B cell (primary cell): Measurements from ENCODE around the gene EPB41. TPM values are rescaled to one million over a fixed set of nuclear protein-coding genes. Genes with fewer than 3 reads are reported as not detected.
A peak's percentile ranks its signal among the peaks of the same experiment; 100 is the strongest.

Experiments
- ATAC-seq: fragments of 200-7000 bp; cut with Tn5 transposase; one replicate; pipeline ENCODE4 v1.10.0; 2021; ENCODE audit warnings: low read depth, mild to moderate bottlenecking, moderate number of reproducible peaks, moderate library complexity
- CTCF ChIA-PET: fragments of 350-600 bp; sonication (Branson Sonifier 250); formaldehyde crosslinking; loops from one replicate; lab custom pipeline; 2021; ENCODE audit warnings: antibody characterized with exemption, inconsistent platforms; lab: Charles Lee
- POLR2A ChIA-PET: fragments of 350-600 bp; sonication (Branson Sonifier 250); formaldehyde crosslinking; loops from one replicate; lab custom pipeline; 2021; ENCODE audit warnings: antibody characterized with exemption; lab: Charles Lee
- DNase-seq: peaks from one replicate; pipeline ENCODE4 v3.0.0; 2013
- H2AFZ ChIP-seq: 2 replicates; pipeline ENCODE4 v1.6.1; 2012; ENCODE audit warnings: mild to moderate bottlenecking, low read depth, low read length; ENCODE audit not compliant: insufficient read depth, poor library complexity, severe bottlenecking
- H3K27ac ChIP-seq, 2 donors: 1 replicate in 1 of 2; 2 replicates in 1 of 2; pipeline ENCODE4 v1.5.1; 2012 to 2013; ENCODE audit warnings: low read length in 2 of 2, mild to moderate bottlenecking in 2 of 2, moderate library complexity in 1 of 2
- H3K27me3 ChIP-seq, 4 experiments: fragments of 200-600 bp in 1 of 4; sonication (generic) in 1 of 4; replicated peaks in 1 of 4; 1 replicate in 2 of 4; 2 replicates in 2 of 4; pipeline versions ENCODE4 v1.6.1 to v1.7.0; 2013 to 2016; ENCODE audit warnings: low read length in 3 of 4, mild to moderate bottlenecking in 2 of 4, mixed read lengths in 1 of 4, moderate library complexity in 1 of 4; ENCODE audit not compliant: insufficient read depth in 4 of 4, control insufficient read depth in 3 of 4; ENCODE audit errors: control extremely low read depth in 1 of 4
- H3K36me3 ChIP-seq, 2 experiments: replicated peaks in 1 of 2; 1 replicate in 1 of 2; 2 replicates in 1 of 2; pipeline versions ENCODE4 v1.6.1 to v1.7.1; 2013; ENCODE audit warnings: low read length in 1 of 2; ENCODE audit not compliant: insufficient read depth in 2 of 2, control insufficient read depth in 1 of 2; ENCODE audit errors: control extremely low read depth in 1 of 2, extremely low read depth in 1 of 2
- H3K4me1 ChIP-seq, 2 donors: fragments of 200-600 bp in 1 of 2; sonication (generic) in 1 of 2; 1 replicate in 1 of 2; 2 replicates in 1 of 2; pipeline versions ENCODE4 v1.5.1 to v1.6.1; 2013 to 2017; ENCODE audit warnings: low read length in 2 of 2; ENCODE audit not compliant: control insufficient read depth in 2 of 2, insufficient read depth in 2 of 2
- H3K4me2 ChIP-seq: replicated peaks from 2 replicates; pipeline ENCODE3; 2012; ENCODE audit warnings: mild to moderate bottlenecking, low read depth, low read length; ENCODE audit not compliant: poor library complexity, severe bottlenecking
- H3K4me3 ChIP-seq, 5 experiments: fragments of 200-600 bp in 1 of 5; sonication (generic) in 1 of 5; 1 replicate in 3 of 5; 2 replicates in 2 of 5; pipeline versions ENCODE4 v1.5.1 to v1.7.0; 2011 to 2016; ENCODE audit warnings: low read length in 4 of 5, mild to moderate bottlenecking in 4 of 5, low read depth in 2 of 5, control low read depth in 1 of 5, moderate library complexity in 1 of 5; ENCODE audit not compliant: insufficient read depth in 1 of 5; ENCODE audit errors: control extremely low read depth in 1 of 5, extremely low read depth in 1 of 5
- H3K79me2 ChIP-seq: fragments of 200-600 bp; sonication (generic); one replicate; pipeline ENCODE4 v1.6.0; 2016; ENCODE audit warnings: low read length; ENCODE audit not compliant: control insufficient read depth, insufficient read depth
- H3K9ac ChIP-seq: fragments of 200-600 bp; sonication (generic); 2 replicates; pipeline ENCODE4 v1.6.1; 2017; ENCODE audit warnings: mild to moderate bottlenecking, low read length, moderate library complexity
- H3K9me3 ChIP-seq, 3 donors: one replicate each; pipeline versions ENCODE4 v1.6.1 to v1.7.1; 2013; ENCODE audit warnings: low read length in 2 of 3; ENCODE audit not compliant: control insufficient read depth in 2 of 3, insufficient read depth in 1 of 3; ENCODE audit errors: control extremely low read depth in 1 of 3
- H4K20me1 ChIP-seq: 2 replicates; pipeline ENCODE4 v1.6.0; 2012; ENCODE audit warnings: mild to moderate bottlenecking, low read length; ENCODE audit not compliant: insufficient read depth, control insufficient read depth, poor library complexity, severe bottlenecking
- H3K27ac Mint-ChIP-seq: one replicate; pipeline ENCODE4 v1.8.0; 2021; ENCODE audit warnings: mixed read lengths
- H3K27me3 Mint-ChIP-seq: one replicate; pipeline ENCODE4 v1.8.0; 2021; ENCODE audit warnings: mixed read lengths
- H3K4me1 Mint-ChIP-seq: one replicate; pipeline ENCODE4 v1.8.0; 2021; ENCODE audit warnings: mixed read lengths
- H3K4me3 Mint-ChIP-seq: one replicate; pipeline ENCODE4 v1.8.0; 2021; ENCODE audit warnings: mixed read lengths
- H3K9me3 Mint-ChIP-seq: one replicate; pipeline ENCODE4 v1.8.0; 2022; ENCODE audit warnings: mixed read lengths; ENCODE audit not compliant: insufficient read depth
- CTCF ChIP-seq: fragments of 200-600 bp; IDR thresholded peaks from one replicate; pipeline ENCODE4 v1.8.0; 2022; ENCODE audit warnings: antibody characterized with exemption, mild to moderate bottlenecking
- EZH2 ChIP-seq: IDR thresholded peaks from 2 replicates; pipeline ENCODE4 v1.6.1; 2012; ENCODE audit warnings: borderline replicate concordance, low read depth, mild to moderate bottlenecking, moderate library complexity, low read length; ENCODE audit not compliant: insufficient read depth, poor library complexity, severe bottlenecking
- WGBS: methylation state at CpG from one replicate; pipeline ENCODE4 v1.1.5; 2013; ENCODE audit warnings: missing lambda C conversion rate; ENCODE audit not compliant: insufficient coverage; 5-methylcytosine and 5-hydroxymethylcytosine counted together
- intact Hi-C: fragments of 100-400 bp; cut with micrococcal nuclease; formaldehyde crosslinking; loops from one replicate; pipeline ENCODE4 v1.10.0; 2022
- polyA plus RNA-seq: library from polyadenylated mRNA; depleted of rRNA; stranded (reverse); fragments of >200 nt; gene quantifications from 2 replicates; pipeline ENCODE4 v1.2.3, GENCODE V29; 2012
- total RNA-seq, 2 donors: library from RNA; stranded (reverse); fragments of 120-200 nt in 1 of 2; gene quantifications; 1 replicate in 1 of 2; 2 replicates in 1 of 2; pipeline versions ENCODE4 v1.2.3 to v1.2.4, GENCODE V29; 2013 to 2022

EPB41 gene
- total and polyA plus RNA-seq, 2 donors (not counting 1 experiment from before 2014, with no cell fraction given) = 45.8 to 186 TPM

GRCh38 chr1:28887419-28887834 is 26.9 kb upstream of the EPB41 start:
- H3K4me1 ChIP-seq = peaks cover 26 to 48% of the 10 kb centered on the region in 2 donors
- TF ChIP-seq CTCF = no peak
- TF ChIP-seq EZH2 = no peak
- no peaks in the 10 kb centered on the region for H3K9me3 Mint-ChIP-seq
- H3K4me1 Mint-ChIP-seq = peaks cover 61% of the 10 kb centered on the region
- intact Hi-C loops = loop anchor here (1.0 to 10.0 kb wide), 5 partner anchors 27 to 633 kb away; partner anchors contain the start of genes EPB41, RCC1 and SESN2
- WGBS = 0% methylated on average over 41 of the region's 41 CpGs
- peak overlapping the region; percentile 92 for H3K4me3 Mint-ChIP-seq
- peak overlapping the region; percentile 76 to 93 (median 82) for H3K4me3 ChIP-seq
- H4K20me1 ChIP-seq = no peaks in the 10 kb centered on the region
- no peaks in the 10 kb centered on the region for H3K9me3 ChIP-seq
- H2AFZ ChIP-seq = peak overlapping the region; percentile 69
- no peaks in the 10 kb centered on the region for H3K27me3 ChIP-seq
- H3K9ac ChIP-seq = peak overlapping the region; percentile 96
- CTCF ChIA-PET = interaction anchor here (1.4 to 5.2 kb wide), 3 partner anchors 11 to 147 kb away, joined by 6 to 39 read pairs (median 12); partner anchors contain the start of gene EPB41
- POLR2A ChIA-PET = interaction anchor here (0.6 to 2.2 kb wide), 3 partner anchors 21 to 294 kb away, joined by 6 to 12 read pairs (median 6); partner anchors contain the start of genes EPB41 and SRSF4
- DNase-seq = peak; percentile 86
- peak overlapping the region; percentile 56 to 97 for H3K27ac ChIP-seq
- H3K36me3 ChIP-seq = no peaks in the 10 kb centered on the region
- peak overlapping the region; percentile 88 for H3K27ac Mint-ChIP-seq
- peaks cover 33% of the 10 kb centered on the region for H3K79me2 ChIP-seq
- ATAC-seq = peak; percentile 38
- no peaks in the 10 kb centered on the region for H3K27me3 Mint-ChIP-seq
- peak overlapping the region; percentile 92 for H3K4me2 ChIP-seq
